IPS DF 4.7 (cell line): Measurements from ENCODE around the gene CLEC4G.
"Not testable (repeated sequence)": the region's sequence is repeated elsewhere in the genome, so short reads cannot be mapped to it uniquely, and the experiment has no call there.

Source experiments
- DNase-seq: peaks from one replicate; pipeline ENCODE4 v3.0.0-alpha.2; 2013; ENCODE audit warnings: low spot score; ENCODE audit errors: extremely low read depth

The CLEC4G gene

DNA sequence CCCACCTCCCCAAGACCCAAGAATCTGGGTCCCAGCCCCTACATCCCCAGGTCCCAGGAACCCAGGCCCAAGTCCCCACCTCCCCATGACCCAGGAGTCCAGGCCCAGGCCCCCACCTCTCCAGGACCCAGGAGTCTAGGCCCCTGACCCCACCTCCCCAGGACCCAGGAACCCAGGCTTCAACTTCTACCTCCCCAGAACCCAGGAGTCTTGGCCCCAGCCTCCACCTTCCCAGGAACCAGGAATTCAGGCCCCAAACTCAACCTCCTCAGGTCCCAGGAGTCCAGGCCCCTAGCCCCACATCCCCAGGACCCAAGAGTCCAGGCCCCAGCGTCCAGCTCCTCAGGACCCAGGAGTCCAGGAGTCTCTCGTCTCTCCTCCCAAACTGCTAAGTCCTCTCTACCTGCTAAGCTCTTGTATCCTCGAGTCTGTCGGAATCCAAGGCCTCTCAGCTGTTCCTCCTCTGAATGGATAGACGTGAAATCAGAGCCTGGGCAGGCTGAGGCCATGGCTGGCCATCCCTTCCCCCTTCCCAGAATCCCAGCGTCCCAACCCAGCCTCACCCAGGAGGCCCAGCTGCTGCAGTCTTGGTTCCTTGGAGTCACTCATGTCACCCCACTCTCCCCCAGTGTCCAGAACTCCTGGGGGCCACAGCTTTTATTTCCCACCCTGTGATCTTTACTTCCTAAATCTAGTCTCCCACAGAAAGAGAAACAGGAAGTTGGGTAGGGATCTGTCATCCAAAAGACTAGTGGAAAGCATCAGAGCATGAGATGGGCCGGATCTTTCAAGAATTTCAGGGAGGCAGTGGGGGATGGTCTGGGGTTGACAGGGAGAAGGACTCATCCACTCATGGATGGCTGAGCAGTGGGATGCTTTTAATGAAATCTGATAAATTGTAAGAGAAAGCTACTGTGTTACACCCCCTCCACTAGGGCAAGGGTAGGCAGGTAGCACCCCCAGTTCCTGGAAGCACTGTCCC is 15.3 kb upstream of the CLEC4G start, which contains the start of gene CD209:
CD209 (minus strand) TSS at position 632 of the 982 bp plus-strand sequence; CDS start at position 609, 23 bp downstream.
- DNase-seq, result no peak

- not testable (repeated sequence) for DNase-seq
These were observed 14.4 kb upstream of the CLEC4G start for GRCh38 chr19:7746306-7746705.

- no peak for DNase-seq
These were observed 13.2 kb upstream of the CLEC4G start for GRCh38 chr19:7744871-7745650.

GRCh38 chr19:7744199-7744786 is 12.4 kb upstream of the CLEC4G start:
- DNase-seq, result no peak

DNA sequence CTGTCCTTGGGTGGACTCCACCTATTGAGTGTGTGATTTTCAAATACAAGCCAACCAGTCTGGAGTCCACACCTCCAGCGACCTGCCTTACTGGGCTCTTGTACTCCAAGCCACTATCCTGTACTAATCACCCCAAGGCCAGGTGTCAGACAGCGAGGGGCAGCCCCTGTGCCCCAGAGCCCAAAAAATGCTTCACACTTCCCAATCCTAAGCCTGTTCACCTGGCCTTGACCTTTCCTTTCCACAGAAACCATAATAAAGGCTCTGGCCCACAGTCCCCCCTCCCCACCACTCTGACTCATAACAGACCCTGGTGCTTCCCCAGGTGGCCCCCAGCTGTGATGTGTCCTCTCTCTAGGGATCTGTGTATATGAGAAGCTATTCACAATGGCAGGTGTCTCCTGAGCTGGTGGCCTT is 11.5 kb upstream of the CLEC4G start:
- no peak for DNase-seq

DNA sequence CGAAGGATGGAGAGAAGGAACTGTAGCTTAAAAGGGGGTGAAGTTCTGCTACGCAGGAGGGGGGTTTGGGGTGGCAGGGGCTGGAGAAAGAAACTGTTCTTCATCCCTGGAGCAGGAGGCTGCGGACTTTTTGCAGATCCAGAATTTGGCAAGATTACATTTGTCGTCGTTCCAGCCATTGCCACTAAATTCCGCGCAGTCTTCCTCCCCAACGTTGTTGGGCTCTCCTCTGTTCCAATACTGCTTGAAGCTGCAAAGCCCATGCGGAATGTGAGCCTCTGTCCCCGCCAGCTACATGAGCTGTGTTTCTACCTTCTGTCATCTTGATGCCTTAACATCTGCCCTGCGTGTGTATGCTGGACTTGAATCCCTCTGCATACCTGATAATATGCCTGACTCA is 11.1 kb upstream of the CLEC4G start:
- no peak for DNase-seq

- DNase-seq, result no peak
These were observed 10.7 kb upstream of the CLEC4G start for GRCh38 chr19:7742575-7742974.

DNA sequence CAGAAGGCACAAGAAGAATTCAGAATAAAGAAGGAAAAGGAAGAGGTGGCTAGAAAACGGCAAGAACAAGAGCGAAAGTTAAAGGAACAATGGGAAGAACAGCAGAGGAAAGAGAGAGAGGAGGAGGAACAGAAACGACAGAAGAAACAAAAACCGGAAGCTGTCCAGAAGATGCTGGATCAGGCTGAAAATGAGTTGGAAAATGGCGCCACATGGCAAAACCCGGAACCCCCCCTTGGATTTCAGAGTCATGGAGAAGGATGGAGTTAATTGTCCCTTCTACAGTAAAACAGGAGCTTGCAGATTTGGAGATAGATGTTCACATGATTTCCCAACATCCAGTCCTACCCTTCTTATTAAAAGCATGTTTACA is 8.8 kb upstream of the CLEC4G start:
- DNase-seq, result no peak

GRCh38 chr19:7739801-7740681 is 8.1 kb upstream of the CLEC4G start:
- DNase-seq, result no peak

GRCh38 chr19:7739211-7739755 is 7.4 kb upstream of the CLEC4G start:
- no peak for DNase-seq

DNA sequence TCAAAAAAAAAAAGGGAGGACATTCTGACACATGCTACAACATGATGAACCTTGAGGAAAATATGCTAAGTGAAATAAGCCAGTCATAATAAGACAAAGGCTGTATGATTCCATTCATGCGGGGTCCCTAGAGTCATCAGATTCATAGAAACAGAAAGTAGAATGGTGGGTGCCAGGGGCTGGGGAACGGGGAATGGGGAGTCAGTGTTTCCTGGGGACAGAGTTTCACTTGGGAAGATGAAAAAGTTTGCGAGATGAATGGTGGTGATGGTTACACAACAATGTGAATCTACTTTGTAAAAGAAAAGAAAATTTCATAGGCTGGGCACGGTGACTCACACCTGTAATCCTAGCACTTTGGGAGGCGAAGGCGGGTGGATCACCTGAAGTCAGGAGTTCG is 6.1 kb upstream of the CLEC4G start:
- no peak for DNase-seq

GRCh38 chr19:7737215-7737614 is 5.3 kb upstream of the CLEC4G start:
- no peak for DNase-seq

DNA sequence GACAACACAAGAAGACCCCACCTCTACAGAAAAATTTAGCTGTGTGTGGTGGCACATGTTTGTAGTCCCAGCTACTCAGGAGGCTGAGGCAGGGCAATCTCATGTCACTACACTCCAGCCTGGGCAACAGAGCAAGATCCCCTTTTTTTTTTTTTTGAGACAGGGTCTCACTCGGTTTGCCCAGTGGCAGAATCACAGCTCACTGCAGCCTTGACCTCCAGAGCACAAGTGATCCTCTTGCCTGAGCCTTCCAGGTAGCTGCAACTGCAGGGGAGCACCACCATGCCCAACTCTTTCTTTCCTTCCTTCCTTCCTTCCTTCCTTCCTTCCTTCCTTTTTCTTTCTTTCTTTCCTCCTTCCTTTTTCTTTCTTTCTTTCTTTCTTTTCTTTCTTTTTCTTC is 4.2 kb upstream of the CLEC4G start:
- DNase-seq, result no peak

DNA sequence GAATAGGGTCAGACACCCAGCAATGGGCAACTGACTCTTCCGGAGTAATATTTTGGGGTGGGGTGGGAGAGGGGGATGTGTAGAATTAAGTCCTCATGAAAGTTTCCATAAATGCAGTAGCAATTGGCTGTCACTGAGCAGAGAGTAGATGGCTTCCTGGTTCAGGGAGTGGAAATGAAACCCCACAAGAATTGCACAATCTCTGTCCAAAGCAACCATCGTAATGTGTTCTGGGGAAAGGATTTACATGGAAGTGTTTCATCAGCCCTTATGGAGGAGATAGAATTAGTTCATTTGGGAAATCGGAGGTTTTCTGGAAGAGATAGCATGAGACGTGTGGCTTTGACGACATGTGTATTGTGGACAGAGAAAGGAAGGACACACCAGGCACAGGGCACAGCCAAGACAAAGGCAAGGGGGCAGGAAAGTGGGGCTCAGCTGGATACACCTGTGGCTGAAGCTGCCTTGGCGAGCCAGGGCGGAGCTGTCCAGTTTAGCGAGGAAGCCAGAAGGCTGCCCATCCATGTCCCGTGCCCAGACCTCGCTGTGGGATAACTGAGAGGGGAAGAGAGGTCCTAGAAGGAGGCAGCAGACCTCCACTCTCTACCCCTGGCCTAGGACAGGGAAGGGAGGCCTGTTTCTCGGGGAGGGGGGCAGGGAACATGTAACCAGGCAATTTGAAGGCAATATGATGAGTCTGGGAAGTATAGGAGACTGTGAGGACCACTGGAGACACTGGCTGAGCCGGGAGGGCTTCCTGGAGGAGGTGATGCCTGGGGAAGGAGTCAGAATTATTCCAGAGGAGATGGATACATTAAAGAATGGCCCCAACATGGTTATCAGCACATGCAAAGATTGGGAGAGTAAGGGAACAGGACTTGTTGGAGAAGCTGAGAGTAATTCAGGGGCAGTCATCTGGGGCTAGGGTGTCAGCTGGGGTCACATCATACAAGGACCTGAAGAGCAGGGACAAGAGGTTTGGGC is 2.6 kb upstream of the CLEC4G start:
- DNase-seq, result no peak

DNA sequence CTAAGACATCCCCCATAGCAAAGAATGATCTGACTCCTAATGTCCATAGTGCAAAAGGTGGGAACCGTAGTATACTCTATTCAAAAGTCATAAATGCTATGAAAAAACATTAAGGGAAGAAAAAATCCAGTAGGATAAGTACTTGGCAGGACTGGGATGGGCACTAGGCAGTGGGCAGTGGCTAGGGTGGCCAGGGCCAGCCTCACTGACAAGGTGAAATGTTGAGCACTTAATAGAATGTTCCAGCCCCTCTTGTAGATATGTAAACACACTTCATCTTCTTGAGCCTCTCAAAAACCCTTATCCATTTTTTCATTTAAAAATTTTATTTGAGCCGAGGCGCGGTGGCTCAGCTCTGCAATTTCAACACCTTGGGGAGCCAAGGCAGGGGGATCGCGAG is 1.5 kb upstream of the CLEC4G start:
- no peak for DNase-seq

GRCh38 chr19:7731615-7732014 is 295 bp downstream of the CLEC4G start:
- DNase-seq, result no peak

DNA sequence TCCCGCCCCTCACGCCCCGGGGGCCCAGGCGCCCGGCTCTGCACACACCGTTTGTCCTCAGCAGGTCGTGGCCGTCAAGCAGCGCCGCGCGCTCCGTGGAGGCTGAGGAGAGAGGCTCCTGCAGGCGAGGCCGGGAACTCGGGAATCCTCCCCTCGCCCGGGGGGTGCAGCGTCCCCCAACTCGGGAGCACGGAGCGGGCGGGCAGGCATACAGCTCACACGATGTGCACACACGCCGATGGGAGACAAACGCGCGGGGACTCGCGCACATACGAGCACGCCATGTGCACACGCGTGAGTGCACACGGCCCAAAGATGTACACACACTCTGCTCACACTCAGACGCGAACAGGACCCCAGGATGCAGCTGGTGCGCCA is 703 bp downstream of the CLEC4G start:
- DNase-seq, result no peak

DNA sequence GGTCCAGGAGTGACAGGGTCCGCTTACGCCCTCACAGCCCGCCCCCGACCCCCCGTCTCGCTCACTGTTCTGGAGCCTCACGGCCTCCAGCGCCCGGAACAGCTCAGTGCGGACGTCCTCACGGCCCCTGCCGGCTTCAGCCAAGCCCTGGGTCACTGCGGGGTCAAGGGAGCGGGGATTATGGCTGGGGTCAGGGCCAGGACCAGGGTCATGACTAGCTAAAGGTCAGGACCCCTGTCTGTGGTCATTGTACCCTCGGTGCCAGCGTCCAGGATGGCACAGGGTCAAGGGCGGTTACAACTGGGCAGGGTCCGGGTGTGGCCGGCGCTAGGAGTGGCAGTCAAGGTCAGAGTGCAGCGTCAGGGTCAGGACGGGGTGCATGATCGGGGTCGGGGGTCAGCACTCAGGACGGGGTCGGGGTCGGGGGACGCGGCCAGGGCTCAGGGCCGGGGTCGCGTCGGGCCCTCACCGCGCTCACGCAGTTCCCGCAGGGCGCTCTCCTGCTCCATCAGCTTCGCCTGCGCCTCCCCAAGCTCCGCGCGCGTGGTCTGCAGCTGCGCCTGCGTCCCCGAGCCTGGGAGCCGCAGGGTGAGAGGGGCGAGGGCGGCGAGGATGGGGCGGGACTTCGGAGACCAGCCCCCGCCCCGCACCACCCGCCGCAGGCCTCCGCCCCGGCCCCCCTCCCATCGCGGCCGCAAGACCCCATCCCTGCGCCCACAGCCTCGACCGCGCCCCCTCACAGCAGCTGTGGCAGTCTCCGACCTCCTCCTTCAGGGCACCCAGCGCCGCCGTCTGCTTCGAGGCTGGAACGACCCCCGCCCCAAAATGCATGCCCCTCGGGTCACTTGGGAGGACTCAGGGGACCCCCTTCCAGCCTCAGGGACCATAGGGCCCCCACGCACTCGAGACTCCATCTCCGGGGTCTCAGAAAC is 1.4 kb downstream of the CLEC4G start:
- no peak for DNase-seq
